ENCODE results near the gene PRIM2.
"Not testable (repeated sequence)": the region's sequence is repeated elsewhere in the genome, so short reads cannot be mapped to it uniquely, and the experiment has no call there.

Gene PRIM2

DNA sequence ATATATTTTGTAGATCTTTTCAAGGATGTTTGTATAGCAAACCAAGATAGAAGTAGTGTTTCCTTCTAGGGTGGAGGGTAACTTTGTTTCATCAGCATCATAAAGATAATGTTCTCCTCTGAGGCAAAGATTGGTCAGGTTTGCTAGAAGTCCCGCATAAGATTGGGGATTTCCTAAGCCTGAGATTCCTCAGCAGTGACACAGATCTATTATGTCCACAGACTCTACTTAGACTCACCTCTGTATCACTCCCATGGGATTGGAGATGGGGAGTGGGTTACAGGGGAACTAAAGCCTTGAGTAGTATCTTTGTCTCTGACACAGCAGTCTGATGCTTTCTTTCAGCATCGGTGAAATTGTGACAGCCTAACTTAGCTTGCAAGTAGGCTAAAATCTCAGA is 341.1 kb downstream of the PRIM2 start:
- DNase-seq = not testable (repeated sequence)

DNA sequence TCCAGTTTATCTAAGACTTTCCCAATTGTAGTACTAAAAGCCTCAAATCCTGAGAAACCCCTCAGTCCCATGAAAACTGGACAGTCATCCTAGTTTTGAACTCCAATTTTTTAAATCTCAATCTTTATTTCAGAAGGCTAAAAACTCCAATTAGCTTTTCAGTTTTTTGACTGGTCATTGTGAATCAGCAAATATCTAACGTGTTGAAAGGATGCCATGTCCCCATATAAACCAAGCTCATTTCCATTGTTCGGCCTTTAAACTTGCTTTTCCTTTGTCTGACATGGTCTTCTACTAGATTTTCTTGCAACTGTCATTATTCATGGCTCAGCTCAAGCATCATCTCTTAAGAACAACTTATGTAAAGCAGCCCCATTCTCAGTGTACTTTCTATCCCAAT is 342.4 kb downstream of the PRIM2 start:
- DNase-seq = not testable (repeated sequence)

DNA sequence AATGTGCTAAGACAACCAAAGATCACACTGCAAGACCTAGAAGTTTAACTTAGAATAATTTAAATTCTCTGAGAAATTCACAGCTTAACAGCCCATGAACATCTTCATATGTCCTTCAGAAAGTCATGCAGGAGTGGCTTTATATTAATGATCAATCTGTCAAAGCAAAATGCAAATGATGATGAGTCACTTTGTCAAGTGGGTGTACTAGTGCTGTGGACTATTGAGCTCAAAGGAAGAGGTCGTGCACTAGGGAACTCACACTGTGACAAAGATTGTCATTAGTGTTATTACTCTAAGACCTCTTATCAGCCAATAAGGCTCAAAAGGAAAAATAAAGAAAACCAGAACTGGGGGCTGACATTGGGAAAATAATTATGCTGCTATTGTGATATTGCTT is 343.5 kb downstream of the PRIM2 start:
- DNase-seq = not testable (repeated sequence)

GRCh38 chr6:57668108-57668507 is 350.7 kb downstream of the PRIM2 start:
- not testable (repeated sequence) for DNase-seq

- DNase-seq = not testable (repeated sequence)
Observed at GRCh38 chr6:57671237-57671636, 353.8 kb downstream of the PRIM2 start.

DNA sequence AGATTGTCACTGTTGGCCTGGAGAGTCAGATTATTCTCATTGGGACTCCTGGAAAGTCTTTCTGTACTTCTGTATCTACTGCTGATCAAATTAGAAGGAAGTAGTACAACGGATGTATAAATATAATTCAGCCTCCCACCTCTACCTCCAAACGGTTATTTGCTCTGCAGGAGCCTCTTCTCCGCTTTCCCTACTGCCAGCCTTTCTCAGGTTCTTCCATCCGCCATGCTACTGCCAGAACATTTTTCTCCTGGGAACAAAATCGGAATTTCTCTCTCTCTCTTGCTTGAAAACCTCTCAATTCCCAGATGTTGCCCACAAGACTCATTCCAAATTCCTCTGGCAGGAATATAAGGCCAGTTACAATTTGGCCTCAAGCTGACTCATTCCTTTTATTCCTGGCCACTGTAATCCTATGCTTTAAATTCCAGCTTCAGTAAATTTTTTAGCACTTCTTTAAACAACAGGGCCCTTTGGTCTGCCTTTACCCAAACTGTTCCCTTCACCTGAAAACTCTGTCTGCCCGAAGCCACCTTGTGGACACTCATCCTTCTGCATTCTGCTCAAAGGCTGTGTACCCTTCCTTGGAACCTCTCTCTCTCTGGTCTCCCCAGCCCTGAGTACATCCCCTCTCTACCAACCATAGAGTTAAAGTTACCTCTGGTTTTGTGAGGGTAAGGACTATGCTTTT is 354.7 kb downstream of the PRIM2 start:
- not testable (repeated sequence) for DNase-seq

DNA sequence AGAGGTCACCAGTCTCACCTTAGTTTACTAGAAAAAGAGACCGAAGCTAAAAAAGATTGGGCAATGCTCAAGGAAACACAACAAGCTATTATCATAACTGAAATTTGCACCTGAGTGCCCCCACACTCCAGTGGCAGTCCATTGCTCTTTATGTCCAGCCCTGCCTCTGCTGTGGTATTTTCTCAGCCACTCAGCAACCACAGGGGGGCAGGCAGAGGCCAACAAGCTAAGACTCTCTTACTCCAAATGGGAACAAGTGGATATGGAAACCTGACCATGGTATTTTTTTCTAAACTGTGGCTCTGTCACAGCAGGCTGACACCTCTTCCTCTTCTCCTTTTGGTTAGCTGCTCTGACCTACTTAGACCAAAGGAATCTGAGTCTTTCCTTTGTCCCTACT is 355.9 kb downstream of the PRIM2 start:
- not testable (repeated sequence) for DNase-seq

DNA sequence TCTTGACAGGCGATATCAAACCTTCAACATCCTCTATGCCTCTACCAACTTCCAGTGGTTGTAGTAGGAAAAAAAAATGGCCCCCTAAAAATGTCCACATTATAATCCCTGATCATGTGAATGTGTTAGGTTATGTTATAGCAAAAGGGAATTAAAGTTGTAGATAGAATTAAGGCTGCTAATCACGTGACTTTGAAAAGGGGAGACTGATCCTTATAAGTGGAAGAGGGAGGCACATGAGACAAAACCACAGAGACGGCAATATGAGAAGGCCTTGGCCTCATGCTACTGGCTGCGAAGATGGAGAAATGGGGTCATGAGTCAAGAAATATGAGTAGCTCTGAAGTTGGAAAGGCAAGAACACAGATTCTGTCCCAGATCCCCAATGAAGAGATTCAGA is 358.0 kb downstream of the PRIM2 start:
- DNase-seq = not testable (repeated sequence)

GRCh38 chr6:57696382-57696781 is 379.0 kb downstream of the PRIM2 start:
- DNase-seq = not testable (repeated sequence)
